Thoracic aorta (tissue), 2 donors: ENCODE data around the gene UBXN4. TPM values are rescaled to one million over a fixed set of nuclear protein-coding genes. Genes with fewer than 3 reads are reported as not detected.

Experiments
- ATAC-seq: fragments of 150-250 bp; one replicate; pipeline ENCODE4 v1.8.0; 2017; ENCODE audit warnings: low read depth; ENCODE audit not compliant: insufficient number of reproducible peaks, low FRiP score
- DNase-seq: peaks from one replicate; pipeline ENCODE4 v3.0.0-alpha.2; 2020; ENCODE audit warnings: low spot score
- H3K27ac ChIP-seq, 2 donors: fragments of 200-600 bp; sonication (generic); 1 replicate in 1 of 2; 2 replicates in 1 of 2; pipeline ENCODE4 v1.5.1; 2016; ENCODE audit warnings: mild to moderate bottlenecking in 2 of 2, moderate library complexity in 2 of 2
- H3K27me3 ChIP-seq: fragments of 200-600 bp; sonication (generic); replicated peaks from 2 replicates; pipeline ENCODE4 v1.6.0; 2016; ENCODE audit warnings: mild to moderate bottlenecking; ENCODE audit not compliant: insufficient read depth
- H3K36me3 ChIP-seq: fragments of 200-600 bp; sonication (generic); one replicate; pipeline ENCODE4 v1.5.1; 2016
- H3K4me1 ChIP-seq, 2 donors: fragments of 200-600 bp; sonication (generic); 1 replicate in 1 of 2; 2 replicates in 1 of 2; pipeline versions ENCODE4 v1.5.1 to v1.6.0; 2016; ENCODE audit warnings: low read depth in 2 of 2, mild to moderate bottlenecking in 1 of 2; ENCODE audit not compliant: control insufficient read depth in 1 of 2
- H3K4me3 ChIP-seq: fragments of 200-600 bp; sonication (generic); 2 replicates; pipeline ENCODE4 v1.5.1; 2016; ENCODE audit warnings: mild to moderate bottlenecking
- H3K9me3 ChIP-seq: fragments of 200-600 bp; sonication (generic); 2 replicates; pipeline ENCODE4 v1.5.1; 2016
- CTCF ChIP-seq: fragments of 200-600 bp; sonication (generic); IDR thresholded peaks from one replicate; pipeline ENCODE4 v1.5.1; 2019; ENCODE audit warnings: antibody characterized with exemption
- total RNA-seq, 2 donors: library from RNA; depleted of rRNA; stranded (reverse); fragments of >200 nt; gene quantifications; one replicate each; pipeline versions ENCODE4 v1.1.0 to v1.2.3, GENCODE V29; 2016

The UBXN4 gene
- total RNA-seq, 2 donors from 2014 or later, result 44.8 to 126 TPM

- no peak for TF ChIP-seq CTCF
- Histone ChIP-seq H3K36me3 (peaks cover 5% of the 10 kb centered on the region), H3K27me3 (no peaks in the 10 kb centered on the region), H3K4me3 (no peak overlapping the region), H3K4me1 (peaks cover 13 to 24% of the 10 kb centered on the region in 2 donors), H3K27ac (no peak overlapping the region), H3K9me3 (no peaks in the 10 kb centered on the region)
- no peak for DNase-seq
- ATAC-seq, result no peak
These were observed 3.2 kb downstream of the UBXN4 start for GRCh38 chr2:135744760-135745314.

DNA sequence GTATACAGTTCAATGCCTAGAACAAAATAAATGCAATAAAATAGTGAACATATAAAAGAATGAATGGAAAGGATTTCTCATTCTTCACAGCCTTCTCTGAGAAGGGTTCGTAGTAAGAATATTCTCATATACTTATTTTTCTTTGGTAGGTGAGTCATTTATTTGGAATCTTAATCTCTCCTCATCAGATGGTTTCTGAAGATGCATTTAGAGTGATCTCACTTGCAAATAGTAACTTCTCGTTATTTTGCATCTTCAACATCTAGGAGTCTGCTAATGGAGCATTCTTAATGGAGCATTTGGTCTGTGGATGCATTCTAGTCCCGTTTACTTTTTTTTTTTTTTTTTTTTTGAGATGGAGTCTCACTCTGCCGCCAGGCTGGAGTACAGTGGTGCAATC is 3.9 kb downstream of the UBXN4 start:
- Histone ChIP-seq H3K4me1 (peaks cover 13 to 24% of the 10 kb centered on the region in 2 donors), H3K36me3 (peaks cover 8% of the 10 kb centered on the region), H3K4me3 (no peak overlapping the region), H3K9me3 (no peaks in the 10 kb centered on the region), H3K27ac (no peak overlapping the region), H3K27me3 (no peaks in the 10 kb centered on the region)
- DNase-seq (no peak), ATAC-seq (no peak)
- TF ChIP-seq CTCF, result no peak

DNA sequence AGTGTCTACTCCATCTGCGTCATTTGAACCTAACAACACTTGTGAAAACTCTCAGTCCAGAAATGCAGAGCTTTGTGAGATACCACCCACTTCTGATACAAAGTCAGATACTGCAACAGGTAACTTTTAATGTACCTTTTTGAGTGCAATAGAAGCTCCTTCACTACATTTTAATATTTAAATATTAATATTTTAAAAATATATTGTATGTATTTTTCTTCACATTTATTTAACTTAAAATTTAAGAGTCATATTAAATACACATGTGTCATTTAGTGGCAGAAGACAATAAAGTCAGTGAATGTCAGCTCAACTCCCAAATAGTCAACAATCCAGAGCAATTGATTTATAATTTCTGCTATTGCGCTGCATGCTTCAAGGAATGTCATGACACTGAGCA is 13.9 kb downstream of the UBXN4 start:
- H3K4me1 ChIP-seq, result no peaks in the 10 kb centered on the region
- peaks cover 59% of the 10 kb centered on the region for H3K36me3 ChIP-seq
- no peak for TF ChIP-seq CTCF
- peaks cover 3% of the 10 kb centered on the region for H3K9me3 ChIP-seq
- DNase-seq (no peak), ATAC-seq (no peak)
- H3K4me3 ChIP-seq, result no peak overlapping the region
- no peak overlapping the region for H3K27ac ChIP-seq
- H3K27me3 ChIP-seq, result no peaks in the 10 kb centered on the region

- ATAC-seq (no peak), DNase-seq (no peak)
- H3K27ac ChIP-seq, result no peak overlapping the region
- peaks cover 3% of the 10 kb centered on the region for H3K9me3 ChIP-seq
- TF ChIP-seq CTCF, result no peak
- H3K27me3 ChIP-seq, result no peaks in the 10 kb centered on the region
- H3K36me3 ChIP-seq, result peaks cover 62% of the 10 kb centered on the region
- H3K4me3 ChIP-seq, result no peak overlapping the region
- H3K4me1 ChIP-seq, result no peaks in the 10 kb centered on the region
These were observed 15.0 kb downstream of the UBXN4 start for GRCh38 chr2:135756692-135757091.

- no peak overlapping the region for H3K4me3 ChIP-seq
- TF ChIP-seq CTCF, result no peak
- peaks cover 3% of the 10 kb centered on the region for H3K9me3 ChIP-seq
- H3K27ac ChIP-seq, result no peak overlapping the region
- ATAC-seq (no peak), DNase-seq (no peak)
- H3K36me3 ChIP-seq, result peaks cover 50% of the 10 kb centered on the region
- no peaks in the 10 kb centered on the region for H3K27me3 ChIP-seq
- H3K4me1 ChIP-seq, result no peaks in the 10 kb centered on the region
These were observed 20.4 kb downstream of the UBXN4 start for GRCh38 chr2:135762022-135762421.
